GM18951 (cell line): Measurements from ENCODE around the gene MR1.

Experiments used
- POLR2A ChIP-seq: IDR thresholded peaks from 4 replicates; pipeline ENCODE4 v1.6.1; 2011; ENCODE audit warnings: mild to moderate bottlenecking; ENCODE audit not compliant: insufficient read length, insufficient read depth; ENCODE audit errors: extremely low read depth
- in situ Hi-C: fragments of 300-500 bp; cut with MboI; formaldehyde crosslinking; loops from one replicate; pipeline ENCODE4 v1.12.0; 2022; ENCODE audit warnings: low sequenced_read_pairs, mixed read lengths, inconsistent platforms; ENCODE audit not compliant: unreplicated experiment

The MR1 gene

GRCh38 chr1:181094416-181095212 is 60.8 kb downstream of the MR1 start:
- in situ Hi-C loops: loop anchor here (5.0 kb wide), 1 partner anchor 43 kb away; no protein-coding TSS in a partner anchor
- no peak for TF ChIP-seq POLR2A

- TF ChIP-seq POLR2A: no peak
- in situ Hi-C loops: no loop called here
Observed at GRCh38 chr1:181095260-181095659, 61.5 kb downstream of the MR1 start.

GRCh38 chr1:181095763-181096184 is 62.0 kb downstream of the MR1 start:
- in situ Hi-C loops: no loop called here
- no peak for TF ChIP-seq POLR2A

- no peak for TF ChIP-seq POLR2A
- in situ Hi-C loops: no loop called here
Observed at GRCh38 chr1:181097242-181097641, 63.5 kb downstream of the MR1 start.

- no peak for TF ChIP-seq POLR2A
- in situ Hi-C loops: no loop called here
Observed at GRCh38 chr1:181099152-181100014, 65.6 kb downstream of the MR1 start.

- TF ChIP-seq POLR2A: peak; percentile 15
- in situ Hi-C loops: no loop called here
Observed at GRCh38 chr1:181100015-181100905, 66.5 kb downstream of the MR1 start.

GRCh38 chr1:181100934-181101333 is 67.2 kb downstream of the MR1 start:
- no peak for TF ChIP-seq POLR2A
- in situ Hi-C loops: no loop called here

- in situ Hi-C loops: no loop called here
- TF ChIP-seq POLR2A: no peak
Observed at GRCh38 chr1:181101581-181102226, 67.9 kb downstream of the MR1 start.

GRCh38 chr1:181102841-181103240 is 69.1 kb downstream of the MR1 start:
- no peak for TF ChIP-seq POLR2A
- in situ Hi-C loops: no loop called here

GRCh38 chr1:181103399-181103798 is 69.6 kb downstream of the MR1 start:
- in situ Hi-C loops: no loop called here
- no peak for TF ChIP-seq POLR2A

GRCh38 chr1:181104042-181104789 is 70.4 kb downstream of the MR1 start:
- TF ChIP-seq POLR2A: no peak
- in situ Hi-C loops: no loop called here

GRCh38 chr1:181104790-181105133 is 71.0 kb downstream of the MR1 start:
- in situ Hi-C loops: no loop called here
- no peak for TF ChIP-seq POLR2A
